GM21447 (cell line): ENCODE results near the gene PLIN5.

Experiments used
- ATAC-seq: cut with Tn5 transposase; IDR thresholded peaks from one replicate; pipeline ENCODE4 v1.9.1; 2021; ENCODE audit not compliant: unreplicated experiment

PLIN5 gene

DNA sequence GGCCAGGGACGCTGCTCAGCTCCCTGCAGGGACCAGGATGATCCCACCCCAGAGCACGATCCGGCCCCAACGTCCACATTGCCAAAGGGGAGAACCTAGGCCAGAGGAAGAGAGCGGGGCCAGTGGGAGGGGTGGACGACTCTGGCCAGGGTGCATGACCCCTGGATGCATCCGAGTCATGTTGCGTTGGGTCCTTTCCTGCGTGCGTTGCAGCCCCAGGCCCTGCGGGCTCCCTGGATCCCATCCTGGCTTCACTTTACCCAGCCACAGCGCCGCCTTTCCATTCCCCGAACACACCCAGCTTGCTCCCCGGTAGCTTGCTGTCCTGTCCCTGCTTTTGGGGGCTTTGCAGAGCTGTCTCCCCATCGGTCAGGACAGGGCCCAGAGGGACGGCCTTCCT lies 27.2 kb downstream of the PLIN5 start:
- no peak for ATAC-seq

DNA sequence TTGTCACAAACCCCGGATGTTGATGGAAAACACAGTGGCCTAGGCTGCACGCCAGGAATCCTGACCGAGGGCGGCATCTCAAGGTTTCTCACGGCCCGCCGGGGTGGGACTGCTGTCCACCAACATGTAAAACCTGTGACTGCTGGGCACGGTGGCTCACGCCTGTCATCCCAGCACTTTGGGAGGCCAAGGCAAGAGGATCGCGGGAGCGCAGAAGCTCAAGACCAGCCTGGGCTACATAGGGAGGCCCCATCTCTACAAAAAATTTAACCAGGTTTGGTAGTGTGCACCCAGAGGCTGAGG lies 27.9 kb downstream of the PLIN5 start:
- ATAC-seq = no peak

- ATAC-seq = no peak
Observed at GRCh38 chr19:4506449-4507149, 28.4 kb downstream of the PLIN5 start.

- ATAC-seq = no peak
Observed at GRCh38 chr19:4505570-4506448, 29.2 kb downstream of the PLIN5 start.

DNA sequence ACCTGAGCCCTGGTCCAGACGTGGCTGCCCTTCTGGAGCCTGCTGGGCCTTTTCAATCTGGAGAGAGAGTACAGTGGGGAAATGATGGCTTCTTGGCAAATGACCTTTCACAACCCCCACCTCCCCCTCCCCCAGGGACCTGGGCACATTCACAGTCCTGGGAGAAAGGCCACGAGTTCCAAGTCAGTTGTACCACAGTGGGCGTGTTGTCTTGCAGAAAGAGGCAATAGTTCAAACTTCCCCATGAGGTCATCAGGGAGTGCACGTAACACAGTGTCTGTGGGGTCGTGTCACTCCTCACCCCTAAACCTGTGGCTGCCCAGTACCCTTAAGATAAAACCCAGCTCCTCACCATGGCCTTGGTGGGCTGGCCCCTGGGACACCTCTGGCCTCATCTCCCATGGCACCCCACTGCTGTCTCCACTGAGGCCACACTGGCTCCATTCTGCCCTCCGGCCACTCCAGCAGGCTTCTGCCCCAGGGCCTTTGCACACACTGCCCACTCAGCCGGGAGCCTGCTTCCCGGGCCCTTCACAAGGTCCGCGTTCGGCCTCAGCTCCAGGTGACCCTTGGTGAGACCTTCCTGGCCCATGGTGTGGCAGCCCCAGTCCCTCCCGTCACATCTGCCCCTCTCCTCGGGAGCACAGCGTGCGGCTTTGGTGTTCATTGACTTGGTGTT lies 30.0 kb downstream of the PLIN5 start:
- ATAC-seq = no peak

- ATAC-seq = no peak
Observed at GRCh38 chr19:4504297-4504701, 30.7 kb downstream of the PLIN5 start.

GRCh38 chr19:4503825-4504170 lies 31.2 kb downstream of the PLIN5 start:
- no peak for ATAC-seq

DNA sequence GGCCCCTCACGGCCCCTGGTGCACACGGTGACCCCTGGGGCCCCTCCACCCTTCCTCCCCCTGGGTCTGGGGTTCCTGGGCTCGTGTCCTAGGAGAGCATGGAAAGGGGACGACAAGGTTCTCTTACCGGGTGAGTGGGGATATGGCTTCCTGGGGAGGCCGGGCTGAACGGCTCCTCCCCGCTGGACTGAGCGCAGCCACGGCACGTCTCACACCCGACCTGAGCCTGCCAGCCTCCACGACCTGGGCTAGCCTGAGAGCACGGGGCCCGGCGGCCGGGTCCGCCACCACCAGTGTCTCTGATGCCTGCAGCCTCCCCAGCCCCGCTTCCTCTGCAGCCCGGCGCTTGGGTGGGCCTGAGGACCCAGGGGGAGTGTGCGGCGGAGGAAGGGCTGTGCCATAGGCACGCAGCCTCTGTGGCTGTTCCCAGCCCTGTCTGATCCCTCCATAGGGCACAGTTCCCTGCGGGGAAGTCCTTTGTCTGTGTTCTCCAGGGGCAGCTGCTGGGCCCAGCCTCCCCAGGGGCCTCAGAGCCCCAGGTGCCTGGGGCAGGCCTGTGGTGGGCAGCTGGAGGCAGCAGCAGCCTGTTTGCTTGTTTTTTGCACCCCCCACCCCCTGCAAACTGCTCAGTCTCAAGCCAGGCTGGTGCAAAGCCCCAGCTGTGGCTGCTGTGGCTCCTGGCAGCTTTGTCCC lies 31.7 kb downstream of the PLIN5 start:
- ATAC-seq = no peak

DNA sequence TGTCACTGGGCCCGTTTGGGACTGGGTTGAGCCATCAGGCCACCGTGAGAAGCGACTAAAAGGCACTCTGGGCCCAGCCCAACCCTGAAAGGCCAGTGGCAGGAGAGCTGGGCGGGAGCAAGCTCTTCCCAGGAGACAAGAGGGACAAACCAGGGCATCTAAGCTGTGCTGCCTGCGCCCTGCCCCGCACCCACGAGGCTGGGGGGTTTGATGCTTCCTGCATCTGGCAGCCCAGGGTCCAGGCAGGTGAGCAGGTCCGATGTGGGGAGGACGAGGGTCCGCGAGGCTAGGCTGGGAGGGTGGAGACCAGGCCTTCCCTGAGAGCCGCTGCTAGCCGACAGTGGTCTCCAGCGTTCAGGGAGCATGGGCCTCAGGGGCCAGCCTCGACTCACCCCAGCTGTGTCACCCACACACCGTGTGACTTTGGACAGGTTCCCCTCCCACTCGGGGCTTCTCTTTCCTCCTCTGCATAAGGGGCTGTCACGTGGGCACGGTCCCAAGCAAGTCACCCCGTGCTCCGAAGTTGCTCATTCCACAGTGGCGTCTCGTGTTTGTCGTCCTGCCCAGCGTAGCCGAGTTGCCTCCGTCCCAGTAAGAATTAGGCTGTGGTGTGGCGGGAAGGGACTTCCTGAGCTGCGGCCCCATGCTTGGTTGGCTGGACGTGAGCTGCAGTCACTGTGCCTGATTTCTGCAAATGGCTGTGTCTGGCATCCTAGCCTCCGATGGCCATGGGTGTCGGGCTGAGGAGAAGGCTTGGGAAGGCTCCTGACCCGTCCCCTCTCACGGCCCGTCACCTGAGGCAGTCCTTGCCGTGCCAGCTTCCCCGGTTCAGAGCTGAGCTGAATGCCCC lies 32.5 kb downstream of the PLIN5 start:
- ATAC-seq = no peak

DNA sequence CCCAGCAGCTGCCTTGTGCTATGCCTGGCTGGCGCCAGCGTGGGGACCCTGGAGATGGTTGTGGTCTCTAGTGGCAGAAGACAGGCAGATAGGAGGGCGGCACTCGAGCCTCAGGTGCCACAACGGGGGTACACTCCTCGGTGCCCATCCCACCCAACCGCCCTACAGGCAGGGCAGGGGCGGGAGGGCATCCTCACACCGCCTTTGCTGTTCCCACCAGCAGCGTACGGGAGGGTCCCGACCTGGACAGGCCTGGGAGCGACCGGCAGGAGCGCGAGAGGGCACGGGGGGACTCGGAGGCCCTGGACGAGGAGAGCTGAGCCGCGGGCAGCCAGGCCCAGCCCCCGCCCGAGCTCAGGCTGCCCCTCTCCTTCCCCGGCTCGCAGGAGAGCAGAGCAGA lies 33.3 kb downstream of the PLIN5 start:
- ATAC-seq = no peak

GRCh38 chr19:4500841-4501591 lies 34.0 kb downstream of the PLIN5 start:
- no peak for ATAC-seq

DNA sequence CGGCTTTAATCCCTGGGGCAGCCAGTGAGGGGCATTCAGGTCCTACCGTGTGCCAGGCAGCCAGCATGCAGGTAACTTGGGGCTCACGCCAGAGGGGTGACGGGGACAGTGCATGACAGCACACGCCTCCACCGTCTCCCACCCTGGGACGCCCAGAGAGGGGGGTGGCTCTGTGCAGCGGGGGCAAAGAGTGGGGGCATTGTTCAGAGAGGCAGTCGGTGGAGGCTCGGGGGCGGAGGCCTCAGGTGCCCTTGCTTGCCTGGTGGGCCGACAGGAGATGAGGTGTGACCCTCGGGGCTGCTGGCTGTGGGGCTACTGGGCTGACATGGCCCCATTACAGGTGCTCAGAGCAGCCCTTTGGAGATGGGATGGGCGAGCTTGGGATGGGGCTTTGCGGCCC lies 35.2 kb downstream of the PLIN5 start:
- ATAC-seq = no peak

GRCh38 chr19:4499318-4499717 lies 35.7 kb downstream of the PLIN5 start:
- ATAC-seq = no peak

DNA sequence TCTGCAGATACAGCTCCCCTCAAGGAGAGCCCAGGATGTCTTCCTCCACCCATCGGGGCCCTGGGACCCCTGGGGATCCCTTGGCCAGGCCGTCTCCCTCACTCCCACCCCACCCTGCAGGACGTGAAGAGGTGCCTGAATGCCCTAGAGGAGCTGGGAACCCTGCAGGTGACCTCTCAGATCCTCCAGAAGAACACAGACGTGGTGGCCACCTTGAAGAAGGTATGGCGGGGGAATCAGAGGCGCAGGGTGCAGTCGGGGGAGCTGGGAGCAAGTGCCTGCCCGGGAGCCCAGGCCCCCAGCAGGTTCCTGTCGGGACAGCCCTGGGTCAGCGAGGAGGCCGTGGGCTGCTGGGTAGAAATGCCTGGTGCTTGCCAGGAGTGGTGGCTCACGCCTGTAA lies 36.3 kb downstream of the PLIN5 start:
- ATAC-seq = no peak

- ATAC-seq = no peak
Observed at GRCh38 chr19:4497770-4498389, 37.1 kb downstream of the PLIN5 start.

DNA sequence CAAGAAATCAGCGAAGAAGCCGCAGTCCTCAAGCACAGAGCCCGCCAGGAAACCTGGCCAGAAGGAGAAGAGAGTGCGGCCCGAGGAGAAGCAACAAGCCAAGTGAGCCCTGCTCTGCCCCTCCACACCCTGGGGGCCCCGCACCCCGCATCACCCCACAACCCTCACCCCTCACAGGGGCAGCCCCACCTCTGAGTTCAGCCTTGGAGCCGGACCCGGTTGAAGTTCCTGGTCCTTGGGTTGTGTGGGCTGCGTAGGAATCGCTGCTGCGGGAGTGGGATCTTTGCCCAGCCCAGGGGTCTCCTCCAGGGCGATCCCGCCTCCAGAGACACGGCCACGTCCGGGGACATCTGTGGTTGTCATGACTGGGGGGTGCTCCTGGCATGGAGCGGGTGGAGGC lies 38.7 kb downstream of the PLIN5 start:
- ATAC-seq = no peak

- no peak for ATAC-seq
Observed at GRCh38 chr19:4495471-4495870, 39.6 kb downstream of the PLIN5 start.

GRCh38 chr19:4494691-4495064 lies 40.3 kb downstream of the PLIN5 start:
- no peak for ATAC-seq

DNA sequence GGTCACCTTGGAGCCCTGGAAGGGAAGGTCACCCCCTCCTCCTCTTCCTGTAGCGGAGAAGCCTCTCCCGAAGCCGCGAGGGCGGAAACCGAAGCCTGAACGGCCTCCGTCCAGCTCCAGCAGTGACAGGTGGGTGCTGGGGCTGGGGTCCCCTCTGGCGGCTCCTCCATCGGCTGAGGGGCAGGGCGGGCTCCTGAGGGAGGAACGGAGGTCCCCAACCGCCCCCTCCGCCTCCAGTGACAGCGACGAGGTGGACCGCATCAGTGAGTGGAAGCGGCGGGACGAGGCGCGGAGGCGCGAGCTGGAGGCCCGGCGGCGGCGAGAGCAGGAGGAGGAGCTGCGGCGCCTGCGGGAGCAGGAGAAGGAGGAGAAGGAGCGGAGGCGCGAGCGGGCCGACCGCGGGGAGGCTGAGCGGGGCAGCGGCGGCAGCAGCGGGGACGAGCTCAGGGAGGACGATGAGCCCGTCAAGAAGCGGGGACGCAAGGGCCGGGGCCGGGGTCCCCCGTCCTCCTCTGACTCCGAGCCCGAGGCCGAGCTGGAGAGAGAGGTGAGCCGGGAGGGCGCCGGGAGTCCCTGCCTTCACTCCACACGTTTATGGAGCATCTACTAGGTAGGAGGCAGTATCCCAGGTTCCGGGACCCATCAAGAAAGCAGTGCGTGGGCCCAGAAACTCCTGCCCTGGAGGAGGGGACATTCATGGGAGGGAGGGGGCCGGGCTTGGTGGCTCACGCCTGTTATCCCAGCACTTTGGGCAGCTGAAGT lies 40.9 kb downstream of the PLIN5 start:
- ATAC-seq = no peak
